GM12878 (cell line): Measurements from ENCODE around the gene TMEM231. TPM values are rescaled to one million over a fixed set of nuclear protein-coding genes. Genes with fewer than 3 reads are reported as not detected.

Experiments
- BHLHE40 ChIP-seq, 2 experiments: fragments of 450-650 bp in 1 of 2; IDR thresholded peaks; 2 replicates each; pipeline ENCODE4 v1.6.1; 2011 to 2017; ENCODE audit warnings: low read depth in 2 of 2, borderline replicate concordance in 1 of 2, improper control_type of control experiment in 1 of 2, low read length in 1 of 2, mild to moderate bottlenecking in 1 of 2
- E2F4 ChIP-seq: IDR thresholded peaks from 2 replicates; pipeline ENCODE4 v1.6.1; 2012; ENCODE audit warnings: low read depth, low read length, improper control_type of control experiment
- E2F8 ChIP-seq: fragments of 450-650 bp; IDR thresholded peaks from 2 replicates; pipeline ENCODE4 v1.6.1; 2018; ENCODE audit warnings: mild to moderate bottlenecking, low read depth, moderate library complexity; ENCODE audit not compliant: partially characterized antibody
- EP300 ChIP-seq, 2 experiments: fragments of 150-350 bp in 1 of 2; IDR thresholded peaks; 2 replicates each; pipeline ENCODE4 v1.6.1; 2011 to 2012; ENCODE audit warnings: low read depth in 2 of 2, low read length in 2 of 2, borderline replicate concordance in 1 of 2, improper control_type of control experiment in 1 of 2, inconsistent platforms in 1 of 2; ENCODE audit not compliant: control insufficient read depth in 1 of 2
- EZH2 ChIP-seq: IDR thresholded peaks from 2 replicates; pipeline ENCODE4 v1.6.1; 2012; ENCODE audit warnings: low read depth, mild to moderate bottlenecking, control low read depth, inconsistent platforms, low read length, borderline replicate concordance; ENCODE audit not compliant: control insufficient read depth
- FOXM1 ChIP-seq: IDR thresholded peaks from 2 replicates; pipeline ENCODE4 v1.6.1; 2012; ENCODE audit warnings: low read depth, mild to moderate bottlenecking, inconsistent platforms, low read length, moderate library complexity
- HDAC2 ChIP-seq: fragments of 200-600 bp; sonication (generic); IDR thresholded peaks from 2 replicates; pipeline ENCODE4 v1.6.1; 2017
- HDAC6 ChIP-seq: fragments of 200-600 bp; sonication (generic); IDR thresholded peaks from one replicate; pipeline ENCODE4 v1.8.0; 2017; ENCODE audit warnings: antibody characterized with exemption; ENCODE audit not compliant: unreplicated experiment
- JUND ChIP-seq: IDR thresholded peaks from 2 replicates; pipeline ENCODE4 v1.6.1; 2012; ENCODE audit warnings: low read depth, mild to moderate bottlenecking, low read length, improper control_type of control experiment, moderate library complexity
- KAT2A ChIP-seq: conservative IDR thresholded peaks from 2 replicates; pipeline ENCODE4 v1.6.1; 2011; ENCODE audit warnings: low read depth, low read length; ENCODE audit not compliant: control insufficient read depth
- MEF2B ChIP-seq: fragments of 450-650 bp; IDR thresholded peaks from 2 replicates; pipeline ENCODE4 v1.6.1; 2018; ENCODE audit warnings: mild to moderate bottlenecking, moderate library complexity; ENCODE audit not compliant: partially characterized antibody, poor library complexity, severe bottlenecking
- MXI1 ChIP-seq: fragments of 150-350 bp; IDR thresholded peaks from 2 replicates; pipeline ENCODE4 v1.6.1; 2011; ENCODE audit warnings: low read depth, mild to moderate bottlenecking, inconsistent platforms, low read length, improper control_type of control experiment
- NFIC ChIP-seq: IDR thresholded peaks from 2 replicates; pipeline ENCODE4 v1.6.1; 2012; ENCODE audit warnings: low read depth, mild to moderate bottlenecking, inconsistent platforms, low read length, moderate library complexity
- NR2C2 ChIP-seq: IDR thresholded peaks from 2 replicates; pipeline ENCODE4 v1.6.1; 2011; ENCODE audit warnings: borderline replicate concordance, low read depth; ENCODE audit not compliant: control insufficient read depth, insufficient read length
- NRF1 ChIP-seq: conservative IDR thresholded peaks from 2 replicates; pipeline ENCODE4 v1.6.1; 2011; ENCODE audit warnings: mild to moderate bottlenecking, low read depth, low read length, improper control_type of control experiment
- PAX8 ChIP-seq: fragments of 450-650 bp; IDR thresholded peaks from 2 replicates; pipeline ENCODE4 v1.6.1; 2017; ENCODE audit warnings: mild to moderate bottlenecking, moderate library complexity
- PML ChIP-seq: IDR thresholded peaks from 2 replicates; pipeline ENCODE4 v1.6.1; 2012; ENCODE audit warnings: low read length, inconsistent platforms
- POLR2AphosphoS2 ChIP-seq: IDR thresholded peaks from 2 replicates; pipeline ENCODE4 v1.6.1; 2011; ENCODE audit warnings: low read depth, mild to moderate bottlenecking, low read length, improper control_type of control experiment, moderate library complexity
- SRF ChIP-seq, 2 experiments: IDR thresholded peaks; 2 replicates each; pipeline ENCODE4 v1.6.1; 2011; ENCODE audit warnings: low read depth in 2 of 2, low read length in 2 of 2, mild to moderate bottlenecking in 1 of 2, moderate library complexity in 1 of 2
- STAT1 ChIP-seq: fragments of 450-650 bp; conservative IDR thresholded peaks from 2 replicates; pipeline ENCODE4 v1.6.1; 2014; ENCODE audit warnings: antibody characterized with exemption, mild to moderate bottlenecking
- SUPT20H ChIP-seq: IDR thresholded peaks from 2 replicates; pipeline ENCODE4 v1.6.1; 2011; ENCODE audit warnings: low read depth, mild to moderate bottlenecking, low read length, moderate library complexity, borderline replicate concordance; ENCODE audit not compliant: control insufficient read depth
- TCF7 ChIP-seq: IDR thresholded peaks from 2 replicates; pipeline ENCODE4 v1.6.1; 2014; ENCODE audit warnings: antibody characterized with exemption, borderline replicate concordance
- WRNIP1 ChIP-seq: IDR thresholded peaks from 2 replicates; pipeline ENCODE4 v1.6.1; 2011; ENCODE audit warnings: low read depth, low read length, improper control_type of control experiment, borderline replicate concordance
- YY1 ChIP-seq: IDR thresholded peaks from 2 replicates; pipeline ENCODE4 v1.6.1; 2011; ENCODE audit warnings: low read depth, mild to moderate bottlenecking, low read length
- polyA plus RNA-seq, 11 experiments: library from polyadenylated mRNA; depleted of rRNA in 4 of 11; unstranded in 6 of 11; stranded (reverse) in 5 of 11; fragments of >200 nt; fragmentation: Nextera tagmentation in 4 of 11; fragmentation: Illumina TruSeq in 1 of 11; extraction: Ambion mirVana in 4 of 11; extraction: Trizol in 1 of 11; gene quantifications; 1 replicate in 1 of 11; 2 replicates in 10 of 11; pipeline versions ENCODE4 v1.2.1 to v1.2.3, GENCODE V29; 2011 to 2016; ENCODE audit warnings: inconsistent platforms in 2 of 11, missing spikeins in 2 of 11, low read depth in 1 of 11
- total RNA-seq, 4 experiments: library from RNA; depleted of rRNA in 3 of 4; stranded (reverse); fragments of >200 nt in 3 of 4; fragmentation: Illumina TruSeq in 1 of 4; extraction: Trizol in 1 of 4; gene quantifications; 2 replicates each; pipeline versions ENCODE4 v1.2.1 to v1.2.3, GENCODE V29; 2013 to 2021
- TF ChIP-seq, protein P1 (sequence below): fragments of 450-650 bp; conservative IDR thresholded peaks from 2 replicates; pipeline ENCODE4 v1.6.1; 2017; ENCODE audit warnings: mild to moderate bottlenecking, moderate library complexity

The TMEM231 gene
- total and polyA plus RNA-seq, 10 of the 15 experiments (the other 5 are each of a cell fraction or from before 2014, with no cell fraction given), result 1.2 to 9.1 (median 5.9) TPM

DNA sequence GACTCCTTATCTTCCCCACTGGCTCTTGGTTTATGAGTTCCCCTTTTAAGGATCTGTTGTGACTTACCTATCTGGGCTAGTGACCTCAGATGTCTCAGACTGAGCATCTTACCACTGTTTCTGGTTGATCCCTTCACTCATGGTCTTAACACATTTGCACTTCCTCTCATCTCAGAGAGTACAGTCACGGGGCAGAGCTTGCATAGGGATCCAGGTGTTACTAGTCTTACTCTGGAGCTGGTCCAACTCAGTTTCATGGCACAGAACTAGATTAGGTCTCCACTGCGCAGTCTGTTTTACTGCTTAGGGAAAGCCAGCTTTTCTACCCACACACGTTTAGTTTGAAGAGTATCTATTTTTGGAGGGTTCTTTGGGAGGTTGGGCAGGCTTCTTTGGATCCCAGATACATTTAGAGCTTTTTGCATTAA, 20.3 kb upstream of the TMEM231 start (continued):
- no peak for TF ChIP-seq JUND
- TF ChIP-seq STAT1, result no peak
- no peak for TF ChIP-seq YY1
- no peak for TF ChIP-seq KAT2A
- no peak for TF ChIP-seq SRF (IDR thresholded peaks at IDR 0.05; ENCODE audit: low read depth in 2 of 2, low read length in 2 of 2)
- TF ChIP-seq NRF1, result no peak
- TF ChIP-seq TCF7, result no peak
- TF ChIP-seq PAX8, result no peak
- no peak for TF ChIP-seq EZH2
- TF ChIP-seq HDAC6, result no peak
- TF ChIP-seq E2F8, result no peak
- TF ChIP-seq MXI1, result no peak
- TF ChIP-seq MEF2B, result no peak
- TF ChIP-seq EP300 (IDR thresholded peaks at IDR 0.05; ENCODE audit: borderline replicate concordance in 1 of 2, control insufficient read depth in 1 of 2, low read depth in 2 of 2, low read length in 2 of 2), result no peak
- TF ChIP-seq NFIC, result 0 out of 2 replicates have a peak, but pooled peaks have one; percentile 16
- no peak for TF ChIP-seq POLR2AphosphoS2
- TF ChIP-seq NR2C2, result no peak
- TF ChIP-seq BHLHE40 (IDR thresholded peaks at IDR 0.05; ENCODE audit: borderline replicate concordance in 1 of 2, low read depth in 2 of 2, low read length in 1 of 2), result no peak
- TF ChIP-seq FOXM1, result peak; percentile 48; the same call in 1 of the 2 replicates
- no peak for TF ChIP-seq E2F4
- no peak for TF ChIP-seq WRNIP1
- no peak for TF ChIP-seq SUPT20H
- TF ChIP-seq, protein P1, sequence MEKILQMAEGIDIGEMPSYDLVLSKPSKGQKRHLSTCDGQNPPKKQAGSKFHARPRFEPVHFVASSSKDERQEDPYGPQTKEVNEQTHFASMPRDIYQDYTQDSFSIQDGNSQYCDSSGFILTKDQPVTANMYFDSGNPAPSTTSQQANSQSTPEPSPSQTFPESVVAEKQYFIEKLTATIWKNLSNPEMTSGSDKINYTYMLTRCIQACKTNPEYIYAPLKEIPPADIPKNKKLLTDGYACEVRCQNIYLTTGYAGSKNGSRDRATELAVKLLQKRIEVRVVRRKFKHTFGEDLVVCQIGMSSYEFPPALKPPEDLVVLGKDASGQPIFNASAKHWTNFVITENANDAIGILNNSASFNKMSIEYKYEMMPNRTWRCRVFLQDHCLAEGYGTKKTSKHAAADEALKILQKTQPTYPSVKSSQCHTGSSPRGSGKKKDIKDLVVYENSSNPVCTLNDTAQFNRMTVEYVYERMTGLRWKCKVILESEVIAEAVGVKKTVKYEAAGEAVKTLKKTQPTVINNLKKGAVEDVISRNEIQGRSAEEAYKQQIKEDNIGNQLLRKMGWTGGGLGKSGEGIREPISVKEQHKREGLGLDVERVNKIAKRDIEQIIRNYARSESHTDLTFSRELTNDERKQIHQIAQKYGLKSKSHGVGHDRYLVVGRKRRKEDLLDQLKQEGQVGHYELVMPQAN, result no peak
- 0 out of 2 replicates have a peak, but pooled peaks have one; percentile 51 for TF ChIP-seq PML
- no peak for TF ChIP-seq HDAC2
